ENCODE measurements around the gene CNTNAP5.

CNTNAP5 gene

DNA sequence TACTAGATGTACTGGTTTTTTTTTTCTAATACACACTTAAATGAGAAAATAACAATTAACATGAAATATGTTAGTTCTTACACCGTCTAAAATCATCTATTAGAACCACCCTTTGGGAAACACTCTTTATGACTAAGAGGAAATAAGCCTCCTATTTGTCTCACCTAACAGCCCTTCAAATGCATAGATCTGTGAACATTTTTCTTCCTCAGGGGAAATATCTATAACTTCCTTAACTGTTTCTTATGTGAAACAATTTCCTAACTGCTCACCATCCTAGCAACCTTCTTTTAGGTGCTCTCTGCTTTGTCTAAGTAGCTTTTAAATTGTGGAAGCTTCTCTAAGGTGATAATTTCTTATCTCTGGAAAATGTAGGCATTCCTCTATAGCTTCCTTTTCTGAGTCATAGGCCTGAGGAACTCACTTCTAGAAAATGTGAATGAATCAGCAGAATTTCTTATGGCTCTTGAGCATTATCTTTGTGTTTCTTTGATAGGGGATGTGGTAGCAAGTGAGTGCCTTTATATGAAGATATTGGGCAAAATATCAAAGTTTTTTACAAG, 56.1 kb downstream of the CNTNAP5 start:
- H3K4me2 ChIP-seq (ENCODE audit: low read depth, low read length, poor library complexity, severe bottlenecking), result no peak overlapping the region
- no peak overlapping the region for H3K9ac ChIP-seq (ENCODE audit: low read depth, low read length, poor library complexity, severe bottlenecking)
- TF ChIP-seq, protein P1, sequence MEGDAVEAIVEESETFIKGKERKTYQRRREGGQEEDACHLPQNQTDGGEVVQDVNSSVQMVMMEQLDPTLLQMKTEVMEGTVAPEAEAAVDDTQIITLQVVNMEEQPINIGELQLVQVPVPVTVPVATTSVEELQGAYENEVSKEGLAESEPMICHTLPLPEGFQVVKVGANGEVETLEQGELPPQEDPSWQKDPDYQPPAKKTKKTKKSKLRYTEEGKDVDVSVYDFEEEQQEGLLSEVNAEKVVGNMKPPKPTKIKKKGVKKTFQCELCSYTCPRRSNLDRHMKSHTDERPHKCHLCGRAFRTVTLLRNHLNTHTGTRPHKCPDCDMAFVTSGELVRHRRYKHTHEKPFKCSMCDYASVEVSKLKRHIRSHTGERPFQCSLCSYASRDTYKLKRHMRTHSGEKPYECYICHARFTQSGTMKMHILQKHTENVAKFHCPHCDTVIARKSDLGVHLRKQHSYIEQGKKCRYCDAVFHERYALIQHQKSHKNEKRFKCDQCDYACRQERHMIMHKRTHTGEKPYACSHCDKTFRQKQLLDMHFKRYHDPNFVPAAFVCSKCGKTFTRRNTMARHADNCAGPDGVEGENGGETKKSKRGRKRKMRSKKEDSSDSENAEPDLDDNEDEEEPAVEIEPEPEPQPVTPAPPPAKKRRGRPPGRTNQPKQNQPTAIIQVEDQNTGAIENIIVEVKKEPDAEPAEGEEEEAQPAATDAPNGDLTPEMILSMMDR (conservative IDR thresholded peaks at IDR 0.05; ENCODE audit: low read length), result no peak
- no peak for TF ChIP-seq EZH2phosphoT487 (IDR thresholded peaks at IDR 0.05; ENCODE audit: borderline replicate concordance)
- H3K27me3 ChIP-seq (ENCODE audit: insufficient read depth, low read length, poor library complexity, severe bottlenecking), result no peaks in the 10 kb centered on the region
- no peaks in the 10 kb centered on the region for H3F3A ChIP-seq (ENCODE audit: low read depth)
- H3K9me2 ChIP-seq (replicated peaks; ENCODE audit: low read depth, low read length), result no peaks in the 10 kb centered on the region
- H3K9me3 ChIP-seq (ENCODE audit: insufficient read depth, low read depth, low read length), result no peaks in the 10 kb centered on the region
- no peak overlapping the region for H2AFZ ChIP-seq (ENCODE audit: low read length)
- no peaks in the 10 kb centered on the region for H3K79me2 ChIP-seq (ENCODE audit: insufficient read depth, low read length)
- H3K36me3 ChIP-seq (ENCODE audit: insufficient read depth, low read length), result no peaks in the 10 kb centered on the region
- H3K4me3 ChIP-seq (ENCODE audit: low read length, poor library complexity, severe bottlenecking), result no peak overlapping the region
- no peaks in the 10 kb centered on the region for H4K20me1 ChIP-seq (ENCODE audit: insufficient read depth, low read length, poor library complexity, severe bottlenecking)
- peaks cover 9% of the 10 kb centered on the region for H3K4me1 ChIP-seq (ENCODE audit: insufficient read depth, low read length, poor library complexity, severe bottlenecking)

DNA sequence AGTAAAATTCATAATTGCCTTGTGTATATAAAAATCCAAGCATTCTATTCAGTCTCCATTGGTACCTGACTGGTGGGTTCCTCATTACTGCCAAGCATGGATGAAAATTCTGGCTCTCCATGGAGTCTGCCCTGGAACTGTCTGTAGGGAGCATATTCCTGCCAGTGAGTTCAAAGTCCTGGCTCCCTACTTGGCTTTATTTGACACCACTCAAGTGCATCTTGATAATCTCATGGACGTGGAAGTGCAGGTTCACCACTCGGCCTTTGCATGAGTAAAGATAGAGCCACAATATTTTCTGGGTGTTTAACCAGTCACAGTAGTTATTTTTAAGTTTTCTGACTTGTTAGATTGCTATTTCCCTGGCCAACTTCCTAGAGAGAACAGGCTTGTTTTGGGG, 63.5 kb downstream of the CNTNAP5 start:
- Histone ChIP-seq H3K4me1 (ENCODE audit: insufficient read depth, low read length, poor library complexity, severe bottlenecking) (no peaks in the 10 kb centered on the region), H3K9me3 (ENCODE audit: insufficient read depth, low read depth, low read length) (no peaks in the 10 kb centered on the region), H3F3A (ENCODE audit: low read depth) (no peaks in the 10 kb centered on the region), H3K79me2 (ENCODE audit: insufficient read depth, low read length) (no peaks in the 10 kb centered on the region), H3K4me2 (ENCODE audit: low read depth, low read length, poor library complexity, severe bottlenecking) (no peak overlapping the region), H2AFZ (ENCODE audit: low read length) (no peak overlapping the region), H3K27me3 (ENCODE audit: insufficient read depth, low read length, poor library complexity, severe bottlenecking) (no peaks in the 10 kb centered on the region), H3K9ac (ENCODE audit: low read depth, low read length, poor library complexity, severe bottlenecking) (no peak overlapping the region), H4K20me1 (ENCODE audit: insufficient read depth, low read length, poor library complexity, severe bottlenecking) (no peaks in the 10 kb centered on the region), H3K4me3 (ENCODE audit: low read length, poor library complexity, severe bottlenecking) (no peak overlapping the region), H3K9me2 (replicated peaks; ENCODE audit: low read depth, low read length) (no peaks in the 10 kb centered on the region), H3K36me3 (ENCODE audit: insufficient read depth, low read length) (no peaks in the 10 kb centered on the region)
- TF ChIP-seq EZH2phosphoT487 (IDR thresholded peaks at IDR 0.05; ENCODE audit: borderline replicate concordance), result no peak
- TF ChIP-seq, protein P1 (conservative IDR thresholded peaks at IDR 0.05; ENCODE audit: low read length), result no peak

DNA sequence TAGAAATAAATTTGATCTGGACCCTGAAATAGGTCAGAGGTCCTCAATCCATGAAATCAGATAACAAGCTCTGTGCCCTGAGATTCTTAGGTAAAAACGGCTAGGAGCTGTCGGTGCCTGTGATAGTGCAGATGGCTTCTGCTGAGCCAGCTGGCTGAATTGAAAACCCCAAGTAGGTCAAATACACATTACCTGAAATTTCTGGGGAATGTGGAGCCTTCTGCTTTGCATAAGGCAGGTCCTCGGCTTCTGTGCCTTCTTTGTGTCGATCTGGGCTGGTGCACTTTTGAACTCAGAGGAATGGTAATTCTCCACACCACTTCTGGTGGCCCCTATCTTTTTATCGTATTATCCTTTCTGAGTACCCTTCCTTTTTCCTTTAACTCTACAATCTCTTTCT, 66.6 kb downstream of the CNTNAP5 start:
- Histone ChIP-seq H3K9me2 (replicated peaks; ENCODE audit: low read depth, low read length) (no peaks in the 10 kb centered on the region), H3K79me2 (ENCODE audit: insufficient read depth, low read length) (no peaks in the 10 kb centered on the region), H3K9me3 (ENCODE audit: insufficient read depth, low read depth, low read length) (no peaks in the 10 kb centered on the region), H3K4me1 (ENCODE audit: insufficient read depth, low read length, poor library complexity, severe bottlenecking) (no peaks in the 10 kb centered on the region), H3K9ac (ENCODE audit: low read depth, low read length, poor library complexity, severe bottlenecking) (no peak overlapping the region), H3K36me3 (ENCODE audit: insufficient read depth, low read length) (no peaks in the 10 kb centered on the region), H3K4me2 (ENCODE audit: low read depth, low read length, poor library complexity, severe bottlenecking) (no peak overlapping the region), H4K20me1 (ENCODE audit: insufficient read depth, low read length, poor library complexity, severe bottlenecking) (no peaks in the 10 kb centered on the region), H3K4me3 (ENCODE audit: low read length, poor library complexity, severe bottlenecking) (no peak overlapping the region), H3F3A (ENCODE audit: low read depth) (no peaks in the 10 kb centered on the region), H2AFZ (ENCODE audit: low read length) (no peak overlapping the region), H3K27me3 (ENCODE audit: insufficient read depth, low read length, poor library complexity, severe bottlenecking) (no peaks in the 10 kb centered on the region)
- no peak for TF ChIP-seq EZH2phosphoT487 (IDR thresholded peaks at IDR 0.05; ENCODE audit: borderline replicate concordance)
- TF ChIP-seq, protein P1 (conservative IDR thresholded peaks at IDR 0.05; ENCODE audit: low read length), result no peak
